GM18951 (cell line): ENCODE data around the gene CDKAL1.
"Not testable (repeated sequence)": the region's sequence is repeated elsewhere in the genome, so short reads cannot be mapped to it uniquely, and the experiment has no call there.

ENCODE experiments used
- POLR2A ChIP-seq: IDR thresholded peaks from 4 replicates; pipeline ENCODE4 v1.6.1; 2011; ENCODE audit warnings: mild to moderate bottlenecking; ENCODE audit not compliant: insufficient read length, insufficient read depth; ENCODE audit errors: extremely low read depth
- in situ Hi-C: fragments of 300-500 bp; cut with MboI; formaldehyde crosslinking; loops from one replicate; pipeline ENCODE4 v1.12.0; 2022; ENCODE audit warnings: low sequenced_read_pairs, mixed read lengths, inconsistent platforms; ENCODE audit not compliant: unreplicated experiment

CDKAL1 gene

GRCh38 chr6:20715135-20715806, 181.0 kb downstream of the CDKAL1 start:
- TF ChIP-seq POLR2A: no peak
- in situ Hi-C loops: no loop called here

- TF ChIP-seq POLR2A: no peak
- in situ Hi-C loops: no loop called here
Observed at GRCh38 chr6:20716865-20717264, 182.6 kb downstream of the CDKAL1 start.

- no peak for TF ChIP-seq POLR2A
- in situ Hi-C loops: no loop called here
Observed at GRCh38 chr6:20717743-20718142, 183.5 kb downstream of the CDKAL1 start.

- in situ Hi-C loops: no loop called here
- no peak for TF ChIP-seq POLR2A
Observed at GRCh38 chr6:20718705-20719653, 184.7 kb downstream of the CDKAL1 start.

GRCh38 chr6:20719980-20720379, 185.7 kb downstream of the CDKAL1 start:
- TF ChIP-seq POLR2A: no peak
- in situ Hi-C loops: no loop called here

- in situ Hi-C loops: not testable (repeated sequence)
Observed at GRCh38 chr6:20721121-20721520, 186.9 kb downstream of the CDKAL1 start.

- TF ChIP-seq POLR2A: no peak
- in situ Hi-C loops: no loop called here
Observed at GRCh38 chr6:20722455-20722854, 188.2 kb downstream of the CDKAL1 start.

- in situ Hi-C loops: no loop called here
- TF ChIP-seq POLR2A: no peak
Observed at GRCh38 chr6:20723236-20723635, 189.0 kb downstream of the CDKAL1 start.

- in situ Hi-C loops: no loop called here
- TF ChIP-seq POLR2A: no peak
Observed at GRCh38 chr6:20724443-20725190, 190.4 kb downstream of the CDKAL1 start.

GRCh38 chr6:20725235-20725634, 191.0 kb downstream of the CDKAL1 start:
- in situ Hi-C loops: not testable (repeated sequence)

GRCh38 chr6:20729086-20729485, 194.8 kb downstream of the CDKAL1 start:
- in situ Hi-C loops: no loop called here
- TF ChIP-seq POLR2A: no peak

GRCh38 chr6:20732362-20732761, 198.1 kb downstream of the CDKAL1 start:
- in situ Hi-C loops: not testable (repeated sequence)

GRCh38 chr6:20732896-20733295, 198.6 kb downstream of the CDKAL1 start:
- TF ChIP-seq POLR2A: no peak
- in situ Hi-C loops: no loop called here
